ENCODE data around the gene TP63. TPM values are rescaled to one million over a fixed set of nuclear protein-coding genes. Genes with fewer than 3 reads are reported as not detected.
A peak's percentile ranks its signal among the peaks of the same experiment; 100 is the strongest.

Gene TP63
- total RNA-seq, 1 donor from 2014 or later, result not detected

- no peak for DNase-seq
Observed at GRCh38 chr3:189821262-189821661, 190.1 kb downstream of the TP63 start.

GRCh38 chr3:189822726-189823125, 191.5 kb downstream of the TP63 start:
- no peak for DNase-seq

GRCh38 chr3:189824629-189825312, 193.6 kb downstream of the TP63 start:
- peak; percentile 42 for DNase-seq

- no peak for DNase-seq
Observed at GRCh38 chr3:189826566-189826965, 195.4 kb downstream of the TP63 start.

GRCh38 chr3:189827108-189827507, 195.9 kb downstream of the TP63 start:
- DNase-seq, result no peak

- no peak for DNase-seq
Observed at GRCh38 chr3:189830401-189830800, 199.2 kb downstream of the TP63 start.

- DNase-seq, result no peak
Observed at GRCh38 chr3:189833266-189833665, 202.1 kb downstream of the TP63 start.

GRCh38 chr3:189833996-189834395, 202.8 kb downstream of the TP63 start:
- DNase-seq, result no peak

- no peak for DNase-seq
Observed at GRCh38 chr3:189834462-189834861, 203.3 kb downstream of the TP63 start.

GRCh38 chr3:189836795-189837194, 205.6 kb downstream of the TP63 start:
- no peak for DNase-seq

GRCh38 chr3:189838291-189838690, 207.1 kb downstream of the TP63 start:
- DNase-seq, result no peak

GRCh38 chr3:189839576-189839975, 208.4 kb downstream of the TP63 start:
- no peak for DNase-seq

- DNase-seq, result no peak
Observed at GRCh38 chr3:189841473-189842205, 210.4 kb downstream of the TP63 start.

- DNase-seq, result no peak
Observed at GRCh38 chr3:189842681-189843602, 211.8 kb downstream of the TP63 start.

GRCh38 chr3:189845069-189845468, 213.9 kb downstream of the TP63 start:
- no peak for DNase-seq

GRCh38 chr3:189848395-189849040, 217.3 kb downstream of the TP63 start:
- no peak for DNase-seq

GRCh38 chr3:189849262-189849661, 218.1 kb downstream of the TP63 start:
- no peak for DNase-seq

GRCh38 chr3:189851682-189852081, 220.5 kb downstream of the TP63 start:
- DNase-seq, result no peak

GRCh38 chr3:189853906-189854305, 222.7 kb downstream of the TP63 start:
- DNase-seq, result no peak

- no peak for DNase-seq
Observed at GRCh38 chr3:189860296-189860695, 229.1 kb downstream of the TP63 start.

- DNase-seq, result no peak
Observed at GRCh38 chr3:189862385-189862998, 231.3 kb downstream of the TP63 start.

- DNase-seq, result no peak
Observed at GRCh38 chr3:189863031-189863430, 231.8 kb downstream of the TP63 start.

All from dermis blood vessel endothelial cell (primary cell).